Common myeloid progenitor, CD34-positive (primary cell): ENCODE results near the gene MAP3K12.

Source experiments
- CTCF ChIA-PET: fragments of 350-600 bp; sonication (Branson Sonifier 250); formaldehyde crosslinking; loops from one replicate; lab custom pipeline; 2021; ENCODE audit warnings: antibody characterized with exemption; lab: Charles Lee
- POLR2A ChIA-PET: fragments of 350-600 bp; sonication (Branson Sonifier 250); formaldehyde crosslinking; loops from one replicate; lab custom pipeline; 2021; ENCODE audit warnings: antibody characterized with exemption; lab: Charles Lee
- DNase-seq, 3 donors: peaks; one replicate each; pipeline versions ENCODE4 v3.0.0 to v3.0.0-alpha.2; 2013
- H3K27ac ChIP-seq, 2 experiments: 1 replicate in 1 of 2; 2 replicates in 1 of 2; pipeline ENCODE4 v1.7.0; 2013; ENCODE audit warnings: inconsistent platforms in 2 of 2, low read length in 2 of 2, mild to moderate bottlenecking in 2 of 2, low read depth in 1 of 2, moderate library complexity in 1 of 2; ENCODE audit not compliant: severe bottlenecking in 2 of 2, insufficient read depth in 1 of 2, poor library complexity in 1 of 2
- H3K27me3 ChIP-seq, 5 experiments: replicated peaks in 2 of 5; 1 replicate in 3 of 5; 2 replicates in 2 of 5; pipeline versions ENCODE4 v1.6.1 to v1.7.0; 2013; ENCODE audit warnings: low read length in 4 of 5, mild to moderate bottlenecking in 2 of 5, moderate library complexity in 2 of 5, inconsistent platforms in 1 of 5; ENCODE audit not compliant: insufficient read depth in 5 of 5, control insufficient read depth in 4 of 5
- H3K36me3 ChIP-seq, 4 experiments: 1 replicate in 2 of 4; 2 replicates in 2 of 4; pipeline versions ENCODE4 v1.6.1 to v1.7.0; 2013; ENCODE audit warnings: low read length in 3 of 4, control low read depth in 1 of 4, mild to moderate bottlenecking in 1 of 4; ENCODE audit not compliant: control insufficient read depth in 4 of 4, insufficient read depth in 4 of 4
- H3K4me1 ChIP-seq, 4 experiments: 1 replicate in 3 of 4; 2 replicates in 1 of 4; pipeline versions ENCODE4 v1.6.1 to v1.7.1; 2013; ENCODE audit warnings: low read length in 3 of 4, mild to moderate bottlenecking in 3 of 4, control low read depth in 1 of 4, inconsistent platforms in 1 of 4, moderate library complexity in 1 of 4; ENCODE audit not compliant: control insufficient read depth in 4 of 4, insufficient read depth in 4 of 4; ENCODE audit errors: control extremely low read depth in 1 of 4
- H3K4me3 ChIP-seq, 7 experiments: 1 replicate in 4 of 7; 2 replicates in 3 of 7; pipeline versions ENCODE4 v1.5.1 to v1.7.0; 2013; ENCODE audit warnings: mild to moderate bottlenecking in 7 of 7, low read length in 6 of 7, moderate library complexity in 6 of 7, inconsistent platforms in 2 of 7, low read depth in 2 of 7, control low read depth in 1 of 7; ENCODE audit not compliant: insufficient read depth in 4 of 7, control insufficient read depth in 1 of 7; ENCODE audit errors: extremely low read depth in 1 of 7
- H3K9me3 ChIP-seq, 5 experiments: 1 replicate in 4 of 5; 2 replicates in 1 of 5; pipeline versions ENCODE4 v1.6.1 to v1.7.1; 2013; ENCODE audit warnings: low read length in 4 of 5, mild to moderate bottlenecking in 2 of 5, inconsistent platforms in 1 of 5, low read depth in 1 of 5, moderate library complexity in 1 of 5; ENCODE audit not compliant: control insufficient read depth in 4 of 5, insufficient read depth in 2 of 5; ENCODE audit errors: control extremely low read depth in 1 of 5
- WGBS: methylation state at CpG from one replicate; pipeline ENCODE4 v1.1.5; 2013; ENCODE audit not compliant: insufficient coverage; 5-methylcytosine and 5-hydroxymethylcytosine counted together

MAP3K12 gene

GRCh38 chr12:53431187-53431586 is 68.1 kb downstream of the MAP3K12 start:
- no peak overlapping the region for H3K4me3 ChIP-seq
- H3K9me3 ChIP-seq, result no peaks in the 10 kb centered on the region
- no peaks in the 10 kb centered on the region for H3K36me3 ChIP-seq
- no peak for DNase-seq
- 95% methylated on average over 7 of the region's 7 CpGs for WGBS
- H3K4me1 ChIP-seq, result no peaks in the 10 kb centered on the region
- H3K27me3 ChIP-seq, result no peaks in the 10 kb centered on the region
- ChIA-PET CTCF (interaction anchor here (0.9 to 1.7 kb wide), 7 partner anchors 8 to 96 kb away, joined by 3 to 8 read pairs (median 4); no protein-coding TSS in a partner anchor), POLR2A (interaction anchor here (0.7 kb wide), 1 partner anchor 67 kb away, joined by 3 read pairs; no protein-coding TSS in a partner anchor)
- H3K27ac ChIP-seq, result no peak overlapping the region

GRCh38 chr12:53430116-53430515 is 69.1 kb downstream of the MAP3K12 start:
- Histone ChIP-seq H3K9me3 (no peaks in the 10 kb centered on the region), H3K27me3 (no peaks in the 10 kb centered on the region), H3K36me3 (no peaks in the 10 kb centered on the region), H3K27ac (no peak overlapping the region), H3K4me1 (peaks cover 0 to 4% (median 0%) of the 10 kb centered on the region in 4 experiments), H3K4me3 (no peak overlapping the region)
- POLR2A ChIA-PET, result no interaction called here
- CTCF ChIA-PET, result interaction anchor here (1.1 to 1.7 kb wide), 5 partner anchors 9 to 95 kb away, joined by 3 to 8 read pairs (median 3); no protein-coding TSS in a partner anchor
- WGBS, result 100% methylated on average over 3 of the region's 5 CpGs
- no peak for DNase-seq
